Fibroblast of lung (primary cell): ENCODE measurements around the gene METTL8. TPM values are rescaled to one million over a fixed set of nuclear protein-coding genes. Genes with fewer than 3 reads are reported as not detected.

ENCODE experiments used
- DNase-seq, 2 donors: peaks; one replicate each; pipeline versions ENCODE4 v3.0.0 to v3.0.0-alpha.2; 2010; ENCODE audit warnings: low read depth in 2 of 2
- H2AFZ ChIP-seq: 2 replicates; pipeline ENCODE4 v1.5.1; 2012; ENCODE audit warnings: low read length, control low read depth, inconsistent platforms
- H3K27ac ChIP-seq: 2 replicates; pipeline ENCODE4 v1.5.1; 2011; ENCODE audit warnings: low read length, control low read depth; ENCODE audit not compliant: insufficient read depth
- H3K27me3 ChIP-seq: 2 replicates; pipeline ENCODE4 v1.5.1; 2011; ENCODE audit warnings: mild to moderate bottlenecking, low read length; ENCODE audit not compliant: control insufficient read depth, insufficient read depth
- H3K36me3 ChIP-seq: 2 replicates; pipeline ENCODE4 v1.5.1; 2011; ENCODE audit warnings: low read length; ENCODE audit not compliant: control insufficient read depth, insufficient read depth
- H3K4me1 ChIP-seq: 2 replicates; pipeline ENCODE4 v1.5.1; 2011; ENCODE audit warnings: low read length; ENCODE audit not compliant: control insufficient read depth, insufficient read depth; ENCODE audit errors: extremely low read depth
- H3K4me2 ChIP-seq: 2 replicates; pipeline ENCODE4 v1.5.1; 2011; ENCODE audit warnings: low read length, control low read depth; ENCODE audit not compliant: insufficient read depth; ENCODE audit errors: extremely low read depth
- H3K4me3 ChIP-seq, 4 experiments: fragments of 200-600 bp in 1 of 4; sonication (generic) in 1 of 4; replicated peaks in 1 of 4; 2 replicates each; pipeline ENCODE4 v1.5.1; 2011 to 2016; ENCODE audit warnings: low read length in 4 of 4, low read depth in 3 of 4, mild to moderate bottlenecking in 3 of 4, control low read depth in 2 of 4, inconsistent platforms in 1 of 4, mixed read lengths in 1 of 4; ENCODE audit not compliant: insufficient read depth in 1 of 4; ENCODE audit errors: control extremely low read depth in 1 of 4
- H3K79me2 ChIP-seq: 2 replicates; pipeline ENCODE4 v1.5.1; 2012; ENCODE audit warnings: mild to moderate bottlenecking, low read length, inconsistent platforms; ENCODE audit not compliant: control insufficient read depth, insufficient read depth
- H3K9ac ChIP-seq: 2 replicates; pipeline ENCODE4 v1.5.1; 2011; ENCODE audit warnings: mild to moderate bottlenecking, low read length, control low read depth; ENCODE audit not compliant: insufficient read depth
- H3K9me3 ChIP-seq: 2 replicates; pipeline ENCODE4 v1.5.1; 2012; ENCODE audit warnings: low read depth, low read length; ENCODE audit not compliant: control insufficient read depth, insufficient read depth
- H4K20me1 ChIP-seq: 2 replicates; pipeline ENCODE4 v1.5.1; 2011; ENCODE audit warnings: low read length; ENCODE audit not compliant: control insufficient read depth, insufficient read depth; ENCODE audit errors: extremely low read depth
- EZH2 ChIP-seq: IDR thresholded peaks from 2 replicates; pipeline ENCODE4 v1.5.1; 2012; ENCODE audit warnings: low read length, control low read depth, mild to moderate bottlenecking; ENCODE audit errors: missing control alignments
- polyA plus RNA-seq, 2 donors: library from polyadenylated mRNA; depleted of rRNA in 1 of 2; stranded (reverse) in 1 of 2; unstranded in 1 of 2; fragments of >200 nt; gene quantifications; 2 replicates each; pipeline ENCODE4 v1.2.1, GENCODE V29; 2011 to 2012; ENCODE audit warnings: missing spikeins in 1 of 2
- total RNA-seq: library from RNA; depleted of rRNA; stranded (reverse); fragments of >200 nt; gene quantifications from 2 replicates; pipeline ENCODE4 v1.2.1, GENCODE V29; 2014
- TF ChIP-seq, protein P1 (sequence below), 2 donors: IDR thresholded peaks in 1 of 2; conservative IDR thresholded peaks in 1 of 2; 1 replicate in 1 of 2; 2 replicates in 1 of 2; pipeline ENCODE4 v1.5.1; 2011 to 2012; ENCODE audit warnings: low read length in 2 of 2, control low read depth in 1 of 2, inconsistent platforms in 1 of 2, low read depth in 1 of 2, mild to moderate bottlenecking in 1 of 2

The METTL8 gene
- total and polyA plus RNA-seq, 2 donors (not counting 1 experiment from before 2014, with no cell fraction given): 16.7 to 22.4 TPM

DNA sequence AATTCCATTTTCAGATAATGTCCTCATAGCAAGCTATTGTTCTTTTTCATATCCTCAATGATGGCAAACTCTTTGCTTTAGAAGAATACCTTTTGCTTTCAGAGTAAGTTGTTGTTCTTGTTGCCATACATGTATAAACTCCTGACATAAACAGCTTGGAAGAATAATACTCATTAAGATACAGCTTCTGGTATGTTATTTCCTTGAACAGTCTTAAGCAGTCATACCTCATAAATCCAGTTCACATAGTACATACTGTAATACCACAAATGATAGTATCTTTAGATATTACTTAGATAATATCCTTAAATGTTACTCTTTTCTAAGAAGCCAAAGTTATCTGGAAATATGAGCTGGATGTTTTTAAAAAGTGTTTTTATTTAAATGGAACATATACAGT lies 23.2 kb downstream of the METTL8 start:
- no peaks in the 10 kb centered on the region for H3K9me3 ChIP-seq
- no peaks in the 10 kb centered on the region for H4K20me1 ChIP-seq
- H3K9ac ChIP-seq: no peak overlapping the region
- no peak overlapping the region for H3K4me2 ChIP-seq
- no peak for TF ChIP-seq EZH2
- TF ChIP-seq, protein P1, sequence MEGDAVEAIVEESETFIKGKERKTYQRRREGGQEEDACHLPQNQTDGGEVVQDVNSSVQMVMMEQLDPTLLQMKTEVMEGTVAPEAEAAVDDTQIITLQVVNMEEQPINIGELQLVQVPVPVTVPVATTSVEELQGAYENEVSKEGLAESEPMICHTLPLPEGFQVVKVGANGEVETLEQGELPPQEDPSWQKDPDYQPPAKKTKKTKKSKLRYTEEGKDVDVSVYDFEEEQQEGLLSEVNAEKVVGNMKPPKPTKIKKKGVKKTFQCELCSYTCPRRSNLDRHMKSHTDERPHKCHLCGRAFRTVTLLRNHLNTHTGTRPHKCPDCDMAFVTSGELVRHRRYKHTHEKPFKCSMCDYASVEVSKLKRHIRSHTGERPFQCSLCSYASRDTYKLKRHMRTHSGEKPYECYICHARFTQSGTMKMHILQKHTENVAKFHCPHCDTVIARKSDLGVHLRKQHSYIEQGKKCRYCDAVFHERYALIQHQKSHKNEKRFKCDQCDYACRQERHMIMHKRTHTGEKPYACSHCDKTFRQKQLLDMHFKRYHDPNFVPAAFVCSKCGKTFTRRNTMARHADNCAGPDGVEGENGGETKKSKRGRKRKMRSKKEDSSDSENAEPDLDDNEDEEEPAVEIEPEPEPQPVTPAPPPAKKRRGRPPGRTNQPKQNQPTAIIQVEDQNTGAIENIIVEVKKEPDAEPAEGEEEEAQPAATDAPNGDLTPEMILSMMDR (conservative IDR thresholded peaks at IDR 0.05 in 1 of 2, IDR thresholded peaks at IDR 0.05 in 1 of 2; ENCODE audit: low read depth in 1 of 2, low read length in 2 of 2): no peak
- H3K4me1 ChIP-seq: peaks cover 6% of the 10 kb centered on the region
- peak in 1 of 2 donors; percentile 17 for DNase-seq
- H3K27me3 ChIP-seq: no peaks in the 10 kb centered on the region
- no peak overlapping the region for H3K27ac ChIP-seq
- H3K36me3 ChIP-seq: no peaks in the 10 kb centered on the region
- H3K4me3 ChIP-seq: no peak overlapping the region
- H2AFZ ChIP-seq: no peak overlapping the region
- no peaks in the 10 kb centered on the region for H3K79me2 ChIP-seq

DNA sequence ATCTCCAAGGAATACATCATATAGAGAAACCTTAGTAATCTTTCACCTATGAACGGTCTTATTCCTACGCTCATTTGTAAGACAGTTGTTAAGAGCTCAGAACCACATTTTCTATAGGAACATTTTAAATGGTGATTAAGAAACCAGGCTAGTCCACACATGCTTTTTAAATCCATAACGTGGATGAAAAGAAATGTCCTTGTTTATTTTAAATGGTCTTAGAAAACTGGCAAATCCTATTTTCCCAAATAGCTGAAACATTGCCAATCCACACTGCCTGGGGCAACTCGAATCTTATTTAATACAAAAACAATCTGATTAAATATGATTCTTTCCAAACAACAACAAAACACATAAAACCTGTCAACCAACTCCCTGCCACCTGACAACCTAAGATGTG lies 23.7 kb downstream of the METTL8 start:
- Histone ChIP-seq H3K27ac (peak overlapping the region; percentile 7), H3K79me2 (no peaks in the 10 kb centered on the region), H4K20me1 (no peaks in the 10 kb centered on the region), H3K4me3 (no peak overlapping the region), H3K27me3 (no peaks in the 10 kb centered on the region), H2AFZ (no peak overlapping the region), H3K36me3 (no peaks in the 10 kb centered on the region), H3K9me3 (no peaks in the 10 kb centered on the region), H3K9ac (no peak overlapping the region), H3K4me2 (peak overlapping the region; percentile 23), H3K4me1 (peaks cover 6% of the 10 kb centered on the region)
- TF ChIP-seq EZH2: no peak
- TF ChIP-seq, protein P1 (conservative IDR thresholded peaks at IDR 0.05 in 1 of 2, IDR thresholded peaks at IDR 0.05 in 1 of 2; ENCODE audit: low read depth in 1 of 2, low read length in 2 of 2): no peak
- peak; percentile 31 to 70 for DNase-seq

GRCh38 chr2:171409436-171409971 lies 24.3 kb downstream of the METTL8 start:
- peak overlapping the region in 2 of 4 experiments; percentile 14 to 32 for H3K4me3 ChIP-seq
- no peaks in the 10 kb centered on the region for H3K79me2 ChIP-seq
- DNase-seq: no peak

More at GRCh38 chr2:171409436-171409971, 24.3 kb downstream of the METTL8 start:
- H3K9me3 ChIP-seq: no peaks in the 10 kb centered on the region
- H2AFZ ChIP-seq: peak overlapping the region; percentile 4
- peak overlapping the region; percentile 87 for H3K4me2 ChIP-seq
- TF ChIP-seq, protein P1 (conservative IDR thresholded peaks at IDR 0.05 in 1 of 2, IDR thresholded peaks at IDR 0.05 in 1 of 2; ENCODE audit: low read depth in 1 of 2, low read length in 2 of 2): no peak
- no peak overlapping the region for H3K9ac ChIP-seq
- no peaks in the 10 kb centered on the region for H3K36me3 ChIP-seq
- H3K4me1 ChIP-seq: peaks cover 8% of the 10 kb centered on the region
- no peaks in the 10 kb centered on the region for H3K27me3 ChIP-seq
- H4K20me1 ChIP-seq: no peaks in the 10 kb centered on the region
- H3K27ac ChIP-seq: peak overlapping the region; percentile 13
